HEK293T (cell line): ENCODE data around the gene LHX3.

Experiments used
- CTCF ChIA-PET: fragments of 350-600 bp; formaldehyde crosslinking; extraction: SDS; loops from one replicate; lab custom pipeline; 2021; ENCODE audit warnings: antibody characterized with exemption, inconsistent platforms; lab: Yijun Ruan, JAX
- POLR2A ChIA-PET: fragments of 350-600 bp; formaldehyde crosslinking; extraction: SDS; loops from one replicate; lab custom pipeline; 2020; ENCODE audit warnings: antibody characterized with exemption, inconsistent platforms; lab: Yijun Ruan, JAX
- DNase-seq: peaks from one replicate; pipeline ENCODE4 v3.0.0; 2012; ENCODE audit warnings: mixed read lengths; ENCODE audit errors: extremely low spot score
- ARNT ChIP-seq: fragments of 450-650 bp; IDR thresholded peaks from 2 replicates; pipeline ENCODE4 v1.6.1; 2017; ENCODE audit warnings: mild to moderate bottlenecking
- BHLHE40 ChIP-seq: fragments of 450-650 bp; IDR thresholded peaks from 2 replicates; pipeline ENCODE4 v1.6.1; 2016; ENCODE audit warnings: mild to moderate bottlenecking, moderate library complexity, borderline replicate concordance
- CTBP1 ChIP-seq: fragments of 450-650 bp; IDR thresholded peaks from 2 replicates; pipeline ENCODE4 v1.6.1; 2016; ENCODE audit warnings: borderline replicate concordance
- ELF4 ChIP-seq: fragments of 450-650 bp; IDR thresholded peaks from 2 replicates; pipeline ENCODE4 v1.6.1; 2017; ENCODE audit warnings: antibody characterized with exemption
- FOXA1 ChIP-seq: fragments of 450-650 bp; IDR thresholded peaks from 2 replicates; pipeline ENCODE4 v1.6.1; 2016; ENCODE audit warnings: mild to moderate bottlenecking
- FOXK2 ChIP-seq: fragments of 450-650 bp; IDR thresholded peaks from 2 replicates; pipeline ENCODE4 v1.6.1; 2016; ENCODE audit warnings: mild to moderate bottlenecking
- FOXM1 ChIP-seq: fragments of 450-650 bp; IDR thresholded peaks from 2 replicates; pipeline ENCODE4 v1.6.1; 2017; ENCODE audit warnings: mild to moderate bottlenecking, borderline replicate concordance
- HDGF ChIP-seq: fragments of 450-650 bp; IDR thresholded peaks from 2 replicates; pipeline ENCODE4 v1.6.1; 2017; ENCODE audit warnings: antibody characterized with exemption, borderline replicate concordance
- L3MBTL2 ChIP-seq: fragments of 450-650 bp; conservative IDR thresholded peaks from 2 replicates; pipeline ENCODE4 v1.6.1; 2016; ENCODE audit warnings: mild to moderate bottlenecking
- LEF1 ChIP-seq: fragments of 450-650 bp; IDR thresholded peaks from 2 replicates; pipeline ENCODE4 v1.6.1; 2017; ENCODE audit warnings: mild to moderate bottlenecking, borderline replicate concordance
- NFRKB ChIP-seq: fragments of 450-650 bp; IDR thresholded peaks from 2 replicates; pipeline ENCODE4 v1.6.1; 2016; ENCODE audit warnings: mild to moderate bottlenecking, moderate library complexity
- PKNOX1 ChIP-seq: fragments of 450-650 bp; IDR thresholded peaks from 2 replicates; pipeline ENCODE4 v1.6.1; 2016
- SP1 ChIP-seq: fragments of 450-650 bp; IDR thresholded peaks from 2 replicates; pipeline ENCODE4 v1.6.1; 2017
- SUZ12 ChIP-seq: fragments of 450-650 bp; IDR thresholded peaks from 2 replicates; pipeline ENCODE4 v1.6.1; 2016; ENCODE audit warnings: mild to moderate bottlenecking
- TARDBP ChIP-seq: fragments of 450-650 bp; IDR thresholded peaks from 2 replicates; pipeline ENCODE4 v1.6.1; 2016
- ZNF384 ChIP-seq: fragments of 450-650 bp; IDR thresholded peaks from 2 replicates; pipeline ENCODE4 v1.6.1; 2016

The LHX3 gene

DNA sequence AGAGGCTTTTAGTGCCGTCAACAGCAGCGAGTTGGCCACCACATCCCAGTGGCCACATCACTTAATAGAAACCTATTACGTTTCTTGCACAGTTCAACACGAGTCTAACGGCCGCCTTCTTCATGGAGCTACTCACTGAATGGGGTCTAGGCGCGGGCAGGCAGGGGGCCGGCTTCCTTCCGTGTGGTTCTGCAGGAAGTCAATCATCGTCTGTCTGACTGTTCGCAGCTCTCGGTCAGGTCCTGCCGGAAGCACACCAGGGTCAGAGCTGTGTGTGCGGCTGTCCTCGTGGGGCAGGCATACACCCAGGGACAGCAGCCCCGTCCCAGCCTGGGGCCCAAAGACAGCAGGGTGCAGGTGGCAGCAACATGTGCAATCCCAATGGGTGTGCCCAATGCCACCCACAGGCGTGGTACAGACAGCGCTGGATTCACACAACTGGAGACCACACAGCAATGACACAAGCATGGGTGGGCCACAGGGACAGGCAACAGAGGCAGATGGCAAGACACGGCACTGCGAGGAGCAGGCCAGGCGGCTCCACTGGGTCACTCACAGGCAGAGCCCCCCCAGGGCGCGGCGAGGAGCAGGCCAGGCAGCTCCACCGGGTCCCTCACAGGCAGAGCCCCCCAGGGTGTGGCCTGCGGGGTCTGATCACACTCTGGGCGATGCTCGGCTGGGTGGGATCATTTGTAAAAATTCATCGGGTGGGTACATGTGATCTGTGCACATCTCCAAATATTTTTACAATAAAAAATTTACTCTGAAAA, 19.1 kb upstream of the LHX3 start:
- POLR2A ChIA-PET = no interaction called here
- no peak for TF ChIP-seq LEF1
- TF ChIP-seq ARNT = no peak
- CTCF ChIA-PET = no interaction called here
- DNase-seq = no peak

- no peak for DNase-seq
- TF ChIP-seq FOXK2 = no peak
- ChIA-PET CTCF (interaction anchor here (0.6 to 0.8 kb wide), 2 partner anchors 26 to 521 kb away, joined by 3 read pairs; partner anchors contain the start of gene KCNT1), POLR2A (no interaction called here)
Observed at GRCh38 chr9:136222906-136223285, 18.0 kb upstream of the LHX3 start.

DNA sequence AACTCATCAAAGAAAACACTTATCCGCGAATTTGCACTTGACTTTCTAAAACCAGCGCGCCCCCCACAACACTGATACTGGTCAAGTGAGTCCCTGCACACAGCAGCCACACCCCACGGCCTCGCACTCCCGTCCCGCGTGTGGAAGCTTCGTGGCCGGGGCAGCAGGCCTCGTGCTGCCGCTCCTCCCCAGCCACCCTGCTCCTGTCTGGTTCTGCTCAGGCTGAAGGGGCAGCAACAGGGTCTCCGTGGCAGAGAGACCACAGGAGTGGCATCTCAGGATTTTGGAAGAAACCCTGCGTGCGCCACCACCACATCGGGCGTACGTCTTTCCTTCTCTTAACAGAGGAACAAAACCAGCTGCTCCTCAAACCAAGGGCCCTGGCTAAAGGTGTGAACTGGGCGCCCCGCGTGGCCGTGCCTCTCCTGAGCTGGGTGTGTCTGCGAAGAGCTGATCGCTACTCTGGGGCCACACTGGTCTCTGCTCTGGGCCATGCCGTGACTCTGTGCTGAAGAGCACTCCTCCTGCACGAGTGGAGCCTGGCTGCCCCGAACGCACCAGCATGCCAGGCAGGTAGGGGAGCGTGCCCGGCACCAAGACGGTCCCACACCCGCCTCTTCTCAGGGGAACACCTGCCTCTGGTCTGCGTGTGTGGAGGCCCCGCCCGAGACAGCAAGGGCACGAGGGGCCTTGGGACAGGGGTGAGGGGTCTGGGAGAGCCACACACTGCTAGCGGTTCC, 17.4 kb upstream of the LHX3 start:
- POLR2A ChIA-PET = no interaction called here
- TF ChIP-seq CTBP1 (no peak), ZNF384 (no peak), ARNT (no peak)
- DNase-seq = no peak
- CTCF ChIA-PET = interaction anchor here (0.8 kb wide), 1 partner anchor 26 kb away, joined by 3 read pairs; no protein-coding TSS in a partner anchor

GRCh38 chr9:136220017-136220729, 15.2 kb upstream of the LHX3 start:
- TF ChIP-seq ARNT = no peak
- no peak for TF ChIP-seq FOXM1
- no peak for TF ChIP-seq SUZ12
- no peak for TF ChIP-seq NFRKB
- TF ChIP-seq FOXA1 = no peak
- TF ChIP-seq LEF1 = no peak
- TF ChIP-seq ZNF384 = no peak
- TF ChIP-seq ELF4 = no peak
- TF ChIP-seq FOXK2 = no peak
- TF ChIP-seq L3MBTL2 = no peak
- TF ChIP-seq HDGF = no peak
- TF ChIP-seq TARDBP = no peak
- TF ChIP-seq PKNOX1 = no peak
- no peak for TF ChIP-seq BHLHE40
- TF ChIP-seq SP1 = no peak
- TF ChIP-seq CTBP1 = no peak
- CTCF ChIA-PET = no interaction called here
- no peak for DNase-seq
- POLR2A ChIA-PET = no interaction called here

- CTCF ChIA-PET = interaction anchor here (0.7 kb wide), 1 partner anchor 81 kb away, joined by 3 read pairs; no protein-coding TSS in a partner anchor
- no peak for DNase-seq
- POLR2A ChIA-PET = no interaction called here
- TF ChIP-seq BHLHE40 (no peak), FOXK2 (no peak), SUZ12 (no peak), FOXM1 (no peak), PKNOX1 (no peak), NFRKB (no peak), ARNT (no peak), CTBP1 (no peak), TARDBP (no peak), L3MBTL2 (no peak), ELF4 (no peak), SP1 (no peak)
Observed at GRCh38 chr9:136219276-136219675, 14.3 kb upstream of the LHX3 start.

DNA sequence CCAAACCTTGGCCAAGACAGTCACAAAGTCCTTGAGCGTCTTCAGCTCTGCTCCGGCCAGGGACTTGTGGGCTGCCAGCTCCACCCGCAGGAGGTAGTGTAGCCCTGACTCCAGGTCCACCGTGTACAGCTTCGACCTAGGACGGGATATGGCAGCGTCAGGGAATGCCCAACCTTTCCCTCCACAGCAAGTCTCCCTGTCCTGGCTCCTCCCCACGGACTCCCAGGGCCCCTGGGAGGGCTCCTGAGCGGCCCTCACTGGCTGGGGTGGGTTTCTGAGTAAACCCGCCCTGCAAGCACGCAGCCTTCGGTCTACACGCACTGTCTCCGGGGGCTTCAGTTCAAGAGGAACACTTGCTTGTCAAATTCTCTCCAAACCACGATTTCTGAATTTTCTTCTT, 13.7 kb upstream of the LHX3 start:
- ChIA-PET CTCF (interaction anchor here (0.7 kb wide), 1 partner anchor 80 kb away, joined by 3 read pairs; no protein-coding TSS in a partner anchor), POLR2A (no interaction called here)
- TF ChIP-seq PKNOX1 = no peak
- TF ChIP-seq FOXM1 = no peak
- no peak for TF ChIP-seq FOXA1
- TF ChIP-seq NFRKB = no peak
- no peak for TF ChIP-seq L3MBTL2
- TF ChIP-seq FOXK2 = no peak
- TF ChIP-seq ZNF384 = no peak
- TF ChIP-seq CTBP1 = no peak
- TF ChIP-seq LEF1 = no peak
- TF ChIP-seq HDGF = no peak
- DNase-seq = no peak
